K562 (cell line): ENCODE measurements around the gene SPRYD3. TPM values are rescaled to one million over a fixed set of nuclear protein-coding genes. Genes with fewer than 3 reads are reported as not detected.

Experiments
- ATAC-seq: fragments of 200-7000 bp; cut with Tn5 transposase; 3 replicates; pipeline ENCODE4 v1.9.1; 2020; ENCODE audit warnings: moderate library complexity
- BruUV-seq: library from RNA; stranded (reverse); fragments of 400-500 nt; replicated peaks from 2 replicates; lab custom pipeline; 2021; lab: Mats Ljungman, UMichigan
- CTCF ChIA-PET: fragments of 300-600 bp; formaldehyde crosslinking; extraction: SDS; loops from one replicate; lab custom pipeline; 2021; ENCODE audit warnings: low intra/inter-chr PET ratio; lab: Yijun Ruan, JAX
- POLR2A ChIA-PET: fragments of 300-600, 350-650 bp; sonication (Branson Sonifier 250); formaldehyde crosslinking; extraction: SDS; loops from one replicate; lab custom pipeline; 2021; ENCODE audit warnings: antibody characterized with exemption, inconsistent platforms; lab: Yijun Ruan, JAX
- DNase-seq, 4 experiments: peaks; one replicate each; pipeline versions ENCODE4 v3.0.0 to v3.0.0-alpha.2; 2011 to 2018; ENCODE audit warnings: low spot score in 3 of 4, mixed read lengths in 3 of 4; ENCODE audit errors: extremely low read depth in 1 of 4
- FAIRE-seq: peaks from 2 replicates; lab custom pipeline; 2011; peaks lifted over from hg19 to GRCh38; lab: Jason Lieb, UNC
- H2AFZ ChIP-seq: 2 replicates; pipeline ENCODE4 v1.6.0; 2011; ENCODE audit warnings: low read depth, low read length, control low read depth, inconsistent platforms
- H3K27ac ChIP-seq: fragments of 200-600 bp; 3 replicates; pipeline ENCODE4 v1.8.0; 2011; ENCODE audit warnings: low read depth, mild to moderate bottlenecking, control low read depth, inconsistent platforms, low read length, moderate library complexity, mixed read lengths; ENCODE audit errors: extremely low read depth
- H3K27me3 ChIP-seq, 2 experiments: fragments of 300-600 bp in 1 of 2; 2 replicates in 1 of 2; 3 replicates in 1 of 2; pipeline versions ENCODE4 v1.6.0 to v1.8.0; 2011; ENCODE audit warnings: inconsistent platforms in 2 of 2, low read length in 2 of 2, mild to moderate bottlenecking in 1 of 2, mixed read lengths in 1 of 2, moderate library complexity in 1 of 2; ENCODE audit not compliant: control insufficient read depth in 2 of 2, insufficient read depth in 2 of 2
- H3K36me3 ChIP-seq: fragments of 300-600 bp; 3 replicates; pipeline ENCODE4 v1.8.0; 2011; ENCODE audit warnings: mild to moderate bottlenecking, low read length, inconsistent platforms; ENCODE audit not compliant: control insufficient read depth, insufficient read depth
- H3K4me1 ChIP-seq, 2 experiments: fragments of 200-600 bp in 1 of 2; replicated peaks in 1 of 2; 2 replicates in 1 of 2; 3 replicates in 1 of 2; pipeline versions ENCODE4 v1.5.1 to v1.8.0; 2011; ENCODE audit warnings: inconsistent platforms in 2 of 2, low read length in 2 of 2, mild to moderate bottlenecking in 1 of 2, mixed read lengths in 1 of 2, moderate library complexity in 1 of 2; ENCODE audit not compliant: control insufficient read depth in 2 of 2, insufficient read depth in 2 of 2
- H3K4me2 ChIP-seq: 2 replicates; pipeline ENCODE4 v1.6.1; 2011; ENCODE audit warnings: low read length, control low read depth, inconsistent platforms, mixed read lengths; ENCODE audit not compliant: insufficient read depth
- H3K4me3 ChIP-seq: fragments of 200-600 bp; sonication (generic), shearing (Covaris generic); 2 replicates; pipeline ENCODE4 v1.5.1; 2016; ENCODE audit warnings: control low read depth, inconsistent platforms
- H3K79me2 ChIP-seq: fragments of 200-600 bp; 3 replicates; pipeline ENCODE4 v1.8.0; 2011; ENCODE audit warnings: low read length, inconsistent platforms; ENCODE audit not compliant: control insufficient read depth, insufficient read depth
- H3K9ac ChIP-seq, 2 experiments: 2 replicates each; pipeline versions ENCODE4 v1.6.0 to v1.6.1; 2011; ENCODE audit warnings: low read depth in 2 of 2, low read length in 2 of 2, control low read depth in 1 of 2, inconsistent platforms in 1 of 2, mild to moderate bottlenecking in 1 of 2, mixed read lengths in 1 of 2; ENCODE audit not compliant: insufficient read depth in 1 of 2
- H3K9me1 ChIP-seq: one replicate; pipeline ENCODE4 v1.6.0; 2011; ENCODE audit warnings: inconsistent platforms, mild to moderate bottlenecking, low read length, moderate library complexity; ENCODE audit not compliant: control insufficient read depth, insufficient read depth
- H3K9me3 ChIP-seq: replicated peaks from 2 replicates; pipeline ENCODE4 v1.5.1; 2011; ENCODE audit warnings: low read depth, low read length, inconsistent platforms; ENCODE audit not compliant: control insufficient read depth, insufficient read depth
- H4K20me1 ChIP-seq: replicated peaks from 2 replicates; pipeline ENCODE4 v1.6.1; 2011; ENCODE audit warnings: low read length, inconsistent platforms, mixed read lengths; ENCODE audit not compliant: control insufficient read depth, insufficient read depth
- ESRRB ChIP-seq: fragments of 250-450 bp; sonication (Bioruptor Pico); IDR thresholded peaks from 2 replicates; pipeline ENCODE4 v1.5.0; 2020; ENCODE audit warnings: mild to moderate bottlenecking, moderate library complexity, borderline replicate concordance
- KAT2B ChIP-seq: IDR thresholded peaks from one replicate; pipeline ENCODE4 v1.6.1; 2012; ENCODE audit warnings: low read depth, mild to moderate bottlenecking, control low read depth, inconsistent platforms, low read length, moderate library complexity
- MECOM ChIP-seq: fragments of 250-450 bp; sonication (Bioruptor Pico); IDR thresholded peaks from 2 replicates; pipeline ENCODE4 v1.8.0; 2022; ENCODE audit warnings: inconsistent platforms
- PHTF2 ChIP-seq: fragments of 250-450 bp; sonication (Bioruptor Pico); IDR thresholded peaks from 2 replicates; pipeline ENCODE4 v1.5.0; 2021; ENCODE audit warnings: mild to moderate bottlenecking
- SRF ChIP-seq, 2 experiments: fragments of 250-450, 450-650 bp in 1 of 2; sonication (Bioruptor Pico) in 1 of 2; sonication (generic) in 1 of 2; formaldehyde crosslinking; IDR thresholded peaks; 2 replicates each; pipeline versions ENCODE4 v1.5.0 to v1.5.1; 2020 to 2022; ENCODE audit warnings: mild to moderate bottlenecking in 1 of 2, missing genetic modification reagents in 1 of 2
- YBX1 ChIP-seq: fragments of 450-650 bp; IDR thresholded peaks from 2 replicates; pipeline ENCODE4 v1.7.1; 2016; ENCODE audit warnings: mild to moderate bottlenecking
- ZBTB7A ChIP-seq: IDR thresholded peaks from 2 replicates; pipeline ENCODE4 v1.6.1; 2011; ENCODE audit warnings: low read depth, mild to moderate bottlenecking, low read length, moderate library complexity, borderline replicate concordance; ENCODE audit not compliant: control insufficient read depth
- WGBS: fragments of 100-300 bp; shearing (Covaris generic); methylation state at CpG from one replicate; pipeline ENCODE4 v1.1.6; 2016; ENCODE audit warnings: low coverage, mixed read lengths; ENCODE audit not compliant: insufficient coverage; ENCODE audit errors: missing lambda C conversion rate; 5-methylcytosine and 5-hydroxymethylcytosine counted together
- in situ Hi-C: fragments of 300-500 bp; cut with MboI; formaldehyde crosslinking; loops from 4 replicates; pipeline ENCODE4 v1.15.0; 2018; ENCODE audit warnings: inconsistent platforms, mixed read lengths
- intact Hi-C: fragments of 100-400 bp; cut with micrococcal nuclease; formaldehyde crosslinking; loops from 2 replicates; pipeline ENCODE4 v1.14.2; 2022
- polyA plus RNA-seq, 8 experiments: library from polyadenylated mRNA; depleted of rRNA in 4 of 8; stranded (reverse) in 5 of 8; unstranded in 3 of 8; fragments of >200 nt; fragmentation: Nextera tagmentation in 2 of 8; fragmentation: Illumina TruSeq in 1 of 8; extraction: Ambion mirVana in 2 of 8; extraction: Trizol in 1 of 8; gene quantifications; 2 replicates each; pipeline versions ENCODE4 v1.2.1 to v1.2.3, GENCODE V29; 2011 to 2014; ENCODE audit warnings: inconsistent platforms in 1 of 8, missing spikeins in 1 of 8
- total RNA-seq, 7 experiments: library from RNA; depleted of rRNA in 6 of 7; stranded (reverse); fragments of >200 nt in 6 of 7; fragmentation: Illumina TruSeq in 2 of 7; extraction: Trizol in 2 of 7; gene quantifications; 2 replicates each; pipeline versions ENCODE4 v1.2.1 to v1.2.3, GENCODE V29; 2011 to 2021; ENCODE audit warnings: low replicate concordance in 1 of 7
- TF ChIP-seq, protein P1 (sequence below), 2 experiments: fragments of 450-650 bp in 1 of 2; sonication (generic) in 1 of 2; formaldehyde crosslinking in 1 of 2; IDR thresholded peaks; 2 replicates each; pipeline versions ENCODE4 v1.7.1 to v1.9.0; 2016 to 2022; ENCODE audit warnings: inconsistent platforms in 1 of 2, mild to moderate bottlenecking in 1 of 2, missing genetic modification reagents in 1 of 2
- TF ChIP-seq, protein P2 (sequence below): fragments of 250-450 bp; sonication (Bioruptor Pico); IDR thresholded peaks from 2 replicates; pipeline ENCODE4 v1.5.0; 2021
- TF ChIP-seq, protein P3 (sequence below): fragments of 250-450 bp; sonication (Bioruptor Pico); IDR thresholded peaks from 2 replicates; pipeline ENCODE4 v1.5.0; 2020; ENCODE audit warnings: mild to moderate bottlenecking

Gene SPRYD3
- total and polyA plus RNA-seq, 9 of the 15 experiments (the other 6 are each of a cell fraction or from before 2014, with no cell fraction given): 1.5 to 13.6 (median 7.6) TPM

DNA sequence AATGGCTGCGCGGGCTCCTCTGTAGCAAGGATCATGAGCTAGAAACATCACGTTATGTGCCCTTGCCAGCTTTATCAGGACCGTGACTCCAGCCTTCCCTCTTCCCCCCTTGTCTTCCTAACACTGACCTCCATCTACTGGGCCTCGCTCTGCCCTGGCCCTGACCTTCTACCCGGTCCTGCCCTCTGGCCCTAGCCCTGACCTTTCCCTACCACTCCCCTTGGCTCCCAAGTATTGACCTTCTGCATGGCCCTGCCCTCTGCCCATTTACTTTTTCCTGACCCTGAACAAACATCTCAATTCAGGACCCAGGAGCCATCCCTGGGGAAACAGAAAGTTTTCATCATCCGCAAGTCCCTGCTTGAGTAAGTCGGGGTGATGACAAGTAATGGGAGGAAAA lies 26.1 kb upstream of the SPRYD3 start:
- DNase-seq (peak in 1 of 4 experiments; percentile 2), ATAC-seq (no peak), FAIRE-seq (no peak)
- no peaks in the 10 kb centered on the region for H3K79me2 ChIP-seq
- no peak overlapping the region; the same call in 2 of the 3 replicates for H3K27ac ChIP-seq
- no peak overlapping the region for H3K9ac ChIP-seq
- no peaks in the 10 kb centered on the region for H4K20me1 ChIP-seq
- 80% methylated on average over 7 of the region's 8 CpGs for WGBS
- H3K4me1 ChIP-seq: peaks cover 18 to 23% of the 10 kb centered on the region in 2 experiments
- ChIA-PET POLR2A (interaction anchor here (1.0 kb wide), 1 partner anchor 84 kb away, joined by 3 read pairs; no protein-coding TSS in a partner anchor), CTCF (no interaction called here)
- no peak overlapping the region for H3K4me2 ChIP-seq
- no peaks in the 10 kb centered on the region; a peak in 1 of 5 replicates for H3K27me3 ChIP-seq
- TF ChIP-seq MECOM (CRISPR knock-in tag): no peak
- TF ChIP-seq ZBTB7A: no peak
- TF ChIP-seq, protein P1, sequence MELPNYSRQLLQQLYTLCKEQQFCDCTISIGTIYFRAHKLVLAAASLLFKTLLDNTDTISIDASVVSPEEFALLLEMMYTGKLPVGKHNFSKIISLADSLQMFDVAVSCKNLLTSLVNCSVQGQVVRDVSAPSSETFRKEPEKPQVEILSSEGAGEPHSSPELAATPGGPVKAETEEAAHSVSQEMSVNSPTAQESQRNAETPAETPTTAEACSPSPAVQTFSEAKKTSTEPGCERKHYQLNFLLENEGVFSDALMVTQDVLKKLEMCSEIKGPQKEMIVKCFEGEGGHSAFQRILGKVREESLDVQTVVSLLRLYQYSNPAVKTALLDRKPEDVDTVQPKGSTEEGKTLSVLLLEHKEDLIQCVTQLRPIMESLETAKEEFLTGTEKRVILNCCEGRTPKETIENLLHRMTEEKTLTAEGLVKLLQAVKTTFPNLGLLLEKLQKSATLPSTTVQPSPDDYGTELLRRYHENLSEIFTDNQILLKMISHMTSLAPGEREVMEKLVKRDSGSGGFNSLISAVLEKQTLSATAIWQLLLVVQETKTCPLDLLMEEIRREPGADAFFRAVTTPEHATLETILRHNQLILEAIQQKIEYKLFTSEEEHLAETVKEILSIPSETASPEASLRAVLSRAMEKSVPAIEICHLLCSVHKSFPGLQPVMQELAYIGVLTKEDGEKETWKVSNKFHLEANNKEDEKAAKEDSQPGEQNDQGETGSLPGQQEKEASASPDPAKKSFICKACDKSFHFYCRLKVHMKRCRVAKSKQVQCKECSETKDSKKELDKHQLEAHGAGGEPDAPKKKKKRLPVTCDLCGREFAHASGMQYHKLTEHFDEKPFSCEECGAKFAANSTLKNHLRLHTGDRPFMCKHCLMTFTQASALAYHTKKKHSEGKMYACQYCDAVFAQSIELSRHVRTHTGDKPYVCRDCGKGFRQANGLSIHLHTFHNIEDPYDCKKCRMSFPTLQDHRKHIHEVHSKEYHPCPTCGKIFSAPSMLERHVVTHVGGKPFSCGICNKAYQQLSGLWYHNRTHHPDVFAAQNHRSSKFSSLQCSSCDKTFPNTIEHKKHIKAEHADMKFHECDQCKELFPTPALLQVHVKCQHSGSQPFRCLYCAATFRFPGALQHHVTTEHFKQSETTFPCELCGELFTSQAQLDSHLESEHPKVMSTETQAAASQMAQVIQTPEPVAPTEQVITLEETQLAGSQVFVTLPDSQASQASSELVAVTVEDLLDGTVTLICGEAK (IDR thresholded peaks at IDR 0.05): no peak
- TF ChIP-seq, protein P1 (CRISPR knock-in tag; IDR thresholded peaks at IDR 0.05): no peak
- TF ChIP-seq, protein P2, sequence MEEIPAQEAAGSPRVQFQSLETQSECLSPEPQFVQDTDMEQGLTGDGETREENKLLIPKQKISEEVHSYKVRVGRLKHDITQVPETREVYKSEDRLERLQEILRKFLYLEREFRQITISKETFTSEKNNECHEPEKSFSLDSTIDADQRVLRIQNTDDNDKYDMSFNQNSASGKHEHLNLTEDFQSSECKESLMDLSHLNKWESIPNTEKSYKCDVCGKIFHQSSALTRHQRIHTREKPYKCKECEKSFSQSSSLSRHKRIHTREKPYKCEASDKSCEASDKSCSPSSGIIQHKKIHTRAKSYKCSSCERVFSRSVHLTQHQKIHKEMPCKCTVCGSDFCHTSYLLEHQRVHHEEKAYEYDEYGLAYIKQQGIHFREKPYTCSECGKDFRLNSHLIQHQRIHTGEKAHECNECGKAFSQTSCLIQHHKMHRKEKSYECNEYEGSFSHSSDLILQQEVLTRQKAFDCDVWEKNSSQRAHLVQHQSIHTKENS: no peak
- TF ChIP-seq ESRRB (CRISPR knock-in tag): no peak
- no peak for TF ChIP-seq SRF (CRISPR knock-in tag; IDR thresholded peaks at IDR 0.05)
- TF ChIP-seq, protein P3, sequence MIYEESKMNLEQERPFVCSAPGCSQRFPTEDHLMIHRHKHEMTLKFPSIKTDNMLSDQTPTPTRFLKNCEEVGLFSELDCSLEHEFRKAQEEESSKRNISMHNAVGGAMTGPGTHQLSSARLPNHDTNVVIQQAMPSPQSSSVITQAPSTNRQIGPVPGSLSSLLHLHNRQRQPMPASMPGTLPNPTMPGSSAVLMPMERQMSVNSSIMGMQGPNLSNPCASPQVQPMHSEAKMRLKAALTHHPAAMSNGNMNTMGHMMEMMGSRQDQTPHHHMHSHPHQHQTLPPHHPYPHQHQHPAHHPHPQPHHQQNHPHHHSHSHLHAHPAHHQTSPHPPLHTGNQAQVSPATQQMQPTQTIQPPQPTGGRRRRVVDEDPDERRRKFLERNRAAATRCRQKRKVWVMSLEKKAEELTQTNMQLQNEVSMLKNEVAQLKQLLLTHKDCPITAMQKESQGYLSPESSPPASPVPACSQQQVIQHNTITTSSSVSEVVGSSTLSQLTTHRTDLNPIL (CRISPR knock-in tag): no peak
- no peak for TF ChIP-seq YBX1
- no peak for TF ChIP-seq KAT2B
- TF ChIP-seq PHTF2 (CRISPR knock-in tag): no peak
- no peak overlapping the region for H2AFZ ChIP-seq
- no peaks in the 10 kb centered on the region for H3K9me1 ChIP-seq
- BruUV-seq: no TSS peak
- in situ Hi-C loops: no loop called here
- no peaks in the 10 kb centered on the region for H3K9me3 ChIP-seq
- H3K36me3 ChIP-seq: no peaks in the 10 kb centered on the region
- intact Hi-C loops: no loop called here
- no peak overlapping the region for H3K4me3 ChIP-seq
